NCI-H226 (cell line): ENCODE data around the gene RAB33A.

Source experiments
- DNase-seq: peaks from one replicate; pipeline ENCODE4 v3.0.0-alpha.2; 2015

RAB33A gene

DNA sequence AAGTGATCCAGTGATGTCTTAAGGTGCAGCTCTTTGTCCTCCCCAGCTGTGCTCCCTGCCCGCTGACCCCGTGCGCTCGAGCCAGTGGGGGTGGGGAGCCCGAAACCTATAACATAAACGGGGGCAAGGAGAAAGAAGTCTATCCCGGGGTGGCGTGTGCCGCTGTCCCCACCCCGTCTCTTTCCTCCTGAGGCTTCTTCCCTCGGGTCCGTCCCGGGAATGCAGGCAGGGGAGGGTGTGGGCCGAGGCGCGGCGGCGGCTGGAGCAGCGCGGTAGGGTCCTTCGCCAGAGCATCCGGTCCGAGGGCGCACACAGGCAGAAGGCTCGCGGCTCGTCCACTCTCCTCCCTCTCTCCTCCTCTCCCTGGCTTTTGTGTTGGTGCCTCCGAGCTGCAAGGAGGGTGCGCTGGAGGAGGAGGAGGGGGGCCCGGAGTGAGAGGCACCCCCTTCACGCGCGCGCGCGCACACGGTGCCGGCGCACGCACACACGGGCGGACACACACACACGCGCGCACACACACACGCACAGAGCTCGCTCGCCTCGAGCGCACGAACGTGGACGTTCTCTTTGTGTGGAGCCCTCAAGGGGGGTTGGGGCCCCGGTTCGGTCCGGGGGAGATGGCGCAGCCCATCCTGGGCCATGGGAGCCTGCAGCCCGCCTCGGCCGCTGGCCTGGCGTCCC, at the start of gene RAB33A:
Gene RAB33A, plus strand, starts transcription at position 517 of the 681 bp plus-strand sequence. Its CDS starts 101 bp downstream, at position 618.
- no peak for DNase-seq

DNA sequence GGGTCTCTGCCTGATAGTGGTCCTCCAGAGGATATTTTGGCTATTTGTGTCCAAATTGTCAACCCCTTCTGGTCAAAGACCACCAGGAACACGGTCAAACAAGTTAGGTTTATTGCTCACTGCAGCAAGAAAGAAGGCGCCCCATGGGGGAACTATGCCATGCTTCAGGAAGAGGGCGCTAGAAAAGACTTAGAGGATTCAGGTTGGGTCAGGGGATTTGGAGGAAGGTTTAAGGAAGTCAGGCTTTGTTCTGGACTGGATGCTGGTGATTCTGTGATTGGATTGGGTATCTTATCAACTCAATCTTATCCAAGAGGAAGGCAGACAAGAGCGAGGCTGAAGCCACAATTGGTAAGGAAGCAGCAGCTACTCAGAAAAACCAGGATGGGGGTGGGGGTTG, 47.2 kb upstream of the RAB33A start:
- no peak for DNase-seq

DNA sequence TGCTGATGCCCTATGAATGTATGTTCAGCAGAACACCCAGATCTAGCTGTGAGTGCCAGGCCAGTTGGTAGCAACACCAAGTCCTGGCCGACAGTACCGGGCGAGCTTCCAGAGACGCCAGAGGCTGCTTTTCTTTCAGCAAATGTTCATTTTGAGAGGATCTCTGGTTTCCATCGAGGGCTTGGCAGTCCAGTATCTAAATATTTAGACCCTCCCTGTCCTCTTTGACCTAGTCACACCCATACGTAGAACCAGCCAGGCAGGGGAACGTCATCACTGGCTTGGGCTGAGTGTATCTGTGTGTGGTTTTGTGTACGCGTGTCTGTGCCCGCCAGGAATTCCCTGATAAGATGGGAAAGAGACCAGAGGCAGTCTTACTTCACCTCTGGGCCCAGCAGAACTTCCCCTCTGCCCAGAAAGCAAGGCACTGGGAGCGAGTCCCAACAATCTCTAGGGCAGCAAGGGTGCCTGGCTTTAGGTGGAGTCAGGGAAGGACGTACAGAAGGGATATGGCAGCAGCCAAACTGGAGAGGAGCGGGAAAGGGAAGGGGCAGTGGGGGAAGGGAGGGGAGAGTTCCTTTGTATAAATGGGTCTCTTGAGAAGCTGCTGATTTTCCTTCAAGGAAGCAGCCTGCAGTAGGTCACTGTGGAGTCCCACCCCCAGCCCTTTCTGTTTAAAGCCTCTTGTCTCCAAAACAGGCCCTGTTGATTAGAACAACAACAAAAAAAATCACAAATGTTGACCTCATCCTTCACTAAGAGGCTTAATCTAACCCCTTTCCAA, 46.5 kb upstream of the RAB33A start:
- DNase-seq, result peak; percentile 88

DNA sequence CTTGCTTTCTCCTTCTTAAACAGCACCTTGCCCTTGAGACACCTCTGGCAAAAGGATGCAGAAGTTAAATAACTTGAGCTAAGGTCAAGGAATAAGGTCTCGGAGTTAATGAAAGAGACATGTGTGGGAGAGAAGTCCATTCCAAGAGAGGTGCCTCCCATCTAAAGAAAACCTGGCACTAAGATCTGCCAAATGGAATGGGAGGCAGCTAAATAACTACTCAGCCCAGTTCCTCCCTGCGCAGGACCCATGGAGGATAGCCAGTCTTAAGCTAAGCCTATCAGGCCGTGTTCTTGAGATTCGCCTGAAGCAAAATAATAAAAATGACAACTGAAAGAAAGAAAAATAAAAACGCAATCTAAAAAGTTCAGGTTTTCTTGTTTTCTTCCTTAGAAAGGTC, 40.8 kb upstream of the RAB33A start:
- DNase-seq, result no peak

DNA sequence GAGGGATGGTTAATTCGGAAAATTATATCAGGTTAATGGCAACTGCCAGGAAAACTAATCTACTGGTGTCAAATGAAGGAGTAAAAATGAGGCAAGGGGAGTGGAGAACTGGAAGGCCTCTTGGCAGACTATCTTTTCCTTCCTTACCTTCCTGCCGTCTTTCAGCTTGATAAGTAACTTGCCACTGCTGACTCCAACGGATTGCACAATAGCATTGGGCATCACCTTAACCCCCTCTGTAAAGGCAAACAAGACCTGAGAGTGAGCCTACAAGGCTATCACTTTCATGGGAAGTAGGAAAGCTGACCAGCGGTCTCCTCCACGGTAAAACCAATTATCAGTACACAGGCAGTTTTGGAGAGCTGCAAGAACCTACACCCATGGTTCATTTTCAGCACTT, 35.3 kb upstream of the RAB33A start:
- no peak for DNase-seq

DNA sequence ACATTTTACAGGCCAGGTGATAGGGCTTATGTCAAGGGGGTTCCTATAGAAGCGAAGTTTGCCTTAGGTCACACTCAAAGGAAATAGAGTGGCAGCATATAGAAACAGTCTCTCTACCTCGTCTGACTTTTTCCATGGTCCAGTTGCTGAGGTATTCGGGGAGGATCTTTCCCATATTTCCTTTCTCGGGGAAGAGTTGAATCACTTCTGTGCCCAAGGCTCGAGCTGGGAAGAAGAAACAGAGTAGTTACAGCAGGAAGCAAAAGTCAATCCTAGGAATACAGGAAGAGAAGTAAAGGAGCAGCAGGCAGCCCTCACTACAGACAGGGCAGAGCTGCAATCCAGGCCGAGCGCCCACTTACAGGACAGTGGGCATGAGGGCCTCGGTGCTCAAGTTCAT, 34.8 kb upstream of the RAB33A start:
- DNase-seq, result no peak

DNA sequence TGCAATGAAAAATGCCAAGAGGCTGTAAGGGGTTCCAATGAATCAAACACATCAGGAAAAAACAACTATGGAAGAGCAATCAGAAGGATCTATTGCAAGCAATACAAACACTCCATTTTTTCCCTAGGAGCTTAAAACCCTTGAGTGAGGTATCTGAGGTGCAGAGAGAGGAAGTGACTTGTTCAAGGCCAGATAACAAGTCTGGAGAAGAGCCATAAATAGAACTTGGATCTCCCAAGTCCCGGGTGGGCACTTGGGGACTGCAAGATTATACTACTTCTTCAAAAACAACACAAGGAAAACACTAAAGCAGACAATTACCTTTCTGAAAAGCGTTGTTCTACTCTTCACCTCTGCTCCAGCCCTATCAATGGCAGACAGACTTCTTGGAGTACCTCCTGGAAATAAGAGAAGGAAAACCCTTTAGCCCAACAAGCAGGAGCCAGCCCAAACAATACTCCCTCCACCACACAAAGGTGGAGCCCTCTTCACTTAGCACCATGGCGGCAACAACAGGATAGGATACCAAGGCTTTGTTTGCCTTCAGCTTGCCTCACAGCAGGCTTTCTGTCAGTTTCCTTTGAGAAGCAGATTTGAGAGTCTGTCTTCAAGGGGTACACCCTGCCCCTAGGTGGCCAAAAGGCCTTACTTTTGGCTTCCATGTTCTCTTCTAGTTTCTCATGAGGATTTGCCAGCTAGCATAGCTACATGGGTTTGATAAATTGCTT, 32.1 kb upstream of the RAB33A start:
- no peak for DNase-seq

DNA sequence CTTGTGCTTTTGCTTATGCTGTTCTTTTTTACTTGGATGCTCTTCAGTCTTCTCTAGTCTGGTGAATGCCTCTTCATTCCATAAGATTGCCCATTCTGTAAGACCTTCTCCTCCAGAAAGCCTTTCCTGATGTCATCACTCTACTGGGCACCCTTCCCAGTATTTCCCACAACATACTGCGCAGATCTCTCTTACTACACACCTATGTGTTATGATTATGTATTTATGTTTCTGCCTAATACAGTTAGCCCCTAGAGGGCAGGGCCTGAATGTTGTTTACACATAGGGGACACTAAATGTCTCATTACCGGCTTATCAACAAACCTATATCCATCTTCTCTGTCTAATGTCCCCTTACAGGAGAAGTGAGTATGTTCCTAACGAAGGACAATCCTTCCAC, 27.3 kb upstream of the RAB33A start:
- DNase-seq, result peak; percentile 77

DNA sequence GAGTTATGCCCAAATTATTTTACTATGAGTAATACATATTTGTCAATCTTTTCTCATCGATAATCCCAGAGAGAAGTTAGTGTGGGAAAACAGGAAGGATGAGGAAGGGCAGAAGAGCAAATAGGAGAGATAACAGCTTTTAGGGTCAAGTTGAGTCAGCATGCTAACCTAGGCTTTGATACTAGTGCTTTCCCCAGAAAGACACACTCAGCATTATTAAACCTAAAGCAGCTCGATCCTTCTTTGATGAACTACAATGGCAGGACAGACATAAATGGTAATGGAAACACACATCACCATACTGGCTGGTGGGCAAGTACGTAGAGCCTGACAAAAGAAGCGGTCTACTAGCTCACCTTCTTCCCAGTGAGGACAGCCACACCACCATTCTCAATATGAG, 26.6 kb upstream of the RAB33A start:
- DNase-seq, result no peak

DNA sequence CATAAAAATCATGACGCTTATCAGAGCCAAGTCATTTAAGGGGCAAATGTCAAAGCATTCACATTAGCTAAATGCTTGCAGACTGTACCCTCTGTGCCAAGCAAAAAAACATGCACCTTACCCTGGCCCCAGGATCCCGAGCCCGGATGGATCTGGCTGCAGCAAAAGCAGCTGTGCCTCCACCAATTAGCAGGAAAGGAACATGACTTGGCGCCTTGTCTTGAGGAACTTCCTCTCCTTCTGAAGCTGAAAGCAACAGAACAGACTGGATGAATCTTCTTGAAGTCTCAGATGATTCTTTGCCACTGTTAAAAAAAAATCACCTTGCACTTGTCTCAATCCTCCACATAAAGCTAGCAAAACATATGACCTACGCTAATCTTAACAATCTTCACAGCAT, 24.1 kb upstream of the RAB33A start:
- DNase-seq, result no peak

DNA sequence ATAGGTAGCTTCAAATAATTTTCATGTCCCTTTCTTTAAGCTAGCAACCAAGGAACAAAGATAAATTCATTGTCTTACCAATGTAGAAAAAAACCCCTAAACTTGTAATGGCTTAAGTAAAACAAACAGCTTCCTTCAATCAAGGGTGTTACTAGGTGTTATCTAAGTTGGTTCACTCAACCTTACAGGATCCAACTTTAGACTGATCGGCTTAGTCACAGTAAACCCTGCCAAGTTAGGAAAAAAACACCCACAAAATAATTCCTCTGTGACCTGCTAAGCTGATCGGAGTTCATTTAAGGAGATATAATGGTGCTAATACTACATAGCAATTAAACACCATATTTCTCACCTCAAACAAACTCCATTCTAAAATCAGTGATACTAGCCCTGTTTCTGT, 16.2 kb upstream of the RAB33A start:
- DNase-seq, result no peak

DNA sequence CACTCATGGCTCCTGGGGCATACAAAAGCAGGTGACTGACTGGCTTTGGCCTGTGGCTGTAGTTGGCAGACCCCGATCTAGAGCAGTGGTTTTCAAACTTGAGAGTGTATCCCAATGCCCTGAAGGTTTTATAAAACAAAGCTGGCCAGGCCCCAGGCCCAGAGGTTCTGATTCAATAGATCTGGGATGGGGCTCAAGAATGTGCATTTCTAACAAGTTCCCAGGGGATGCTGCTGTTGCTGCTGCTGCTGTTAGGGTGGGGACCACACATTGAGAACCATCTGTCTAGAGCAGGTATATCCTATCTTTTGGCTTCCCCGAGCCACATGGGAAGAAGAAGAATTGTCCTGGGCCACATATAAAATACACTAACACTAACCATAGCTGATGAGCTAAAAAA, 13.5 kb upstream of the RAB33A start:
- DNase-seq, result no peak

DNA sequence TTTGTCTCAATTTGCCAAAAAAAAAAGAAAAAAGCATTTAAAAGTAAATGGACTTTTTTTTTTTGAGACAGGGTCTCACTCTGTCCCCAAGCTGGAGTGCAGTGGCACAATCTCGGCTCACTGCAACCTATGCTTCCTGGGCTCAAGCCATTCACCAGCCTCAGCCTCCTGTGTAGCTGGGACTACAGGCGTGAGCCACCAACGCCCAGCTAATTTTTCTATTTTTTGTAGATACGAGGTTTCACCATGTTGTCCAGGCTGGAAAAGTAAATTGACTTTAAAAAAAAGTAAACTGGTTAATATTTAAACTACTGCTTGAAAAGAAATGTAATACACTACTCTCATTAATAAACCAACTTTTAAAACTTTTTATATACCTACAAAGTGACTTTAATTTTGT, 12.0 kb upstream of the RAB33A start:
- no peak for DNase-seq

DNA sequence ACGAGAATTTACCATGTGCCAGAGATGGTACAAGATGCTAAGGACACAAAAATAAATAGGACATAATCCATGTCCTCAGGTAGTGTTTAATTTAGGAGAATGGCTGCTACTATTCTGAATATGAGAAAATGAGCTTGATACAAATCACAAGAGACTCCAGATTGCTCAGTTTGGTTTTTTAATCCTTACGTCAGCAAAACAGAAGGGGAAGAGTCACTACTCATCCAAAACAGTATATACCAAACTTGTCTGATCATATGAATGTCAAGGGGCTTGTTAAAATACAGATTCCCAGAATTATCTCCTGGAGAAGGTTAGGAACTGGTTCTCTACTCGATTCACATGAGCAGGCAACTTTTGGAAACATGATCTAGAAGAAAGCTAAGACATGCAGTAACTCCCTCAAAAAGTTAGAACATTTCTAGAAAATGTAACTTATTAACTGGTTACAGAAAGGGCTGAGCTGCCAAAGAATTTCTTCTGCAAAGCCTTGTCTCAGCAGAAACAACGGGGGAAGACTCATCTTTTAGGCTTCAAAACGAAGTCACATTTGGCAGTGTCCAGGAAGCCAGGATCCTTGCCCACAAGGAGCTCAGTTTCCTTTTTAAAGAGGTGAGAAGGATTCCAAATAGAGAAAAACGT, 9.5 kb upstream of the RAB33A start:
- DNase-seq, result no peak

DNA sequence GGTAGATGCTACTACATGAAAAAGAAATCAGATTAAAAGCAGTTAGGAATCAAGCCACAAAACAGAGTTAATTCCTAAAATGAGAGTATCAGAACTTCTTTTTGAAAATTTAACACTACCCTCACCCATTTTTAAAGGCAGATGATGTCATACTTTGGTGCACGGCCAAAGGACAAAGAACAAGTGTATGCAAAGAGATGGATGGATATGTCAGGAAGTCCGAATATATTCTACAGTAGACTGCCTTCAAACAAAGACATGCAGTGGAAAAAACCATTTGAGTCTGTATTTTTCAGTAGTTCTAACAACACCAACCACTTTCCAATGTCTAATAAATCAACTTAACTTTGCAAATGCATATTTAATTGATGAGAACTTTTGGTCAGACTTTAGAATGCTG, 8.4 kb upstream of the RAB33A start:
- no peak for DNase-seq

DNA sequence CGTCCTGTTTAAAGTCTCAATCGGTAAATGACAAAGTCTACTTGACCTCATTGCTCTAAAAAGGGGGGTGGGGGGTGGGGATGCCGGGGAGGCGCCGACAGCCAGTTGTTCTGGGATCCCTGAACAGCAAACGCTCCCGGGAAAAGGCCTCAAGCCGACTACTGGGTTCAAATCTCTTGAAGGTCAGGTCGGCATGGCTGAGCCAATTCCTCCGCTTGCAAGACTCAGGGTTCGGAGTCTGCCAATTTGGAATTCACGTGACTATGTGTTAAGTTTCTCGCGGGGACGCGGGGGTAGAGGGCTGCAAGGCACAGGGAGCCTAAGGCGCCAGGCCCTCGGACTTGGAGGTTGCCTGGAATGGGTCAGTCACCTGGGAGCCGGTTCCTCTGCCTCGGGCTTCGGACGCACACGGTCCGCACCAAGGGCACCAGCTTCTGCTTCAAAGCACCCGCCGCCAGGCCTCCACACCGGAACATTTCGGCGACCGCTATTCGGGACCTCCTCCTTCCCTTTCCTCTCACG, 6.5 kb upstream of the RAB33A start:
- no peak for DNase-seq

DNA sequence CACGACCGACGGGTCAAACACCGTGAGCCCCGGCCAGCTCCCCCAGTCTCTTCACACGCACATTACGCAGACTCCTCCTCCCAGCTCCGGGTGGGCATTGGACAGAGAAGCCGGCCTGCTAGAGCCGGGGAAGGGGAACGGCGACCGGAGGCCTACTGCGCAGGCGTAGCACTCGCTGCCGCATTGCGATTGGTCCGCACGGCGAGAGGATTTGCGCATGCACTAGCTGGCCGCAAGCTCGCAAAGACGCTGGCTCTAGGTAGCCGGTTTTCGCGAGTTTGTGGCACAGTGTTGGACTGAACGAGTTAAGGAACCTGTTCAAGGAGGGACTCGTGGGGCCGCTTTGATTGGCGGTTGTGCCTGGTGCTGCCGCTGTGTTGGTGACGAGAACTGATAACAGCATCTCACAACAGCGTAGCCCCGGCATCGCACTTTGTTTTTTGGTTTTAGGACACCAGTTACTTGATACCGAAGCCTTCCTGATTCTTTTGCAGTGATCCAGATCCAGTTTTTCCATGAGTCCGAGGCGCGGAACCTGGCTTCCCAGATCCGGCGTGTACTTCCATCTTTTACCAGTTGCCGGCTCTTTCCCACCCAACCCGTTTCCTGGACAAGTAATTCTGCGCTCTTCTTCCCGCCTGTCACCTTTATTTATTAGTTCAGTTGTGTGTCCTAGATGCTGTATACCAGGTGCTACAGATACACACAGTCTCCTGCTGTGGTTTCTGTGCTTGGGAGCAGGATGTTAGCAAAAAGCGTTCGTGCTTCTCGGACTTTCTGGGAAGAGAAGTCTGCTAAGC, 5.9 kb upstream of the RAB33A start, which contains the start of gene AIFM1:
Gene AIFM1, minus strand, starts transcription at position 139 of the 800 bp plus-strand sequence. CDS start 185 bp downstream, outside the sequence.
- peak; percentile 83 for DNase-seq

DNA sequence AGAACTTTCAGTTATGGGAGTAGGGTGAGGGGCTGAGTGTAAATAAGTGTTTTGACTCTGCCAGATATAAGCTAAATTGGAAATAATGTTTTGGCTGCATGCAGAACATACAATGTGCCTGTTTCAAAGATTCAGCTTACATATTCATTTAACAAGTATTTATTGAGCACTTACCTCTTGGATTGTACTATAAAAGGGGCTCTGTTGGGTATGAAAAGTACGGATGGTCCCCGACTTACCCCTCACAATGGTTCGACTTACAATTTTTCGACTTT, 5.3 kb upstream of the RAB33A start:
- DNase-seq, result no peak

DNA sequence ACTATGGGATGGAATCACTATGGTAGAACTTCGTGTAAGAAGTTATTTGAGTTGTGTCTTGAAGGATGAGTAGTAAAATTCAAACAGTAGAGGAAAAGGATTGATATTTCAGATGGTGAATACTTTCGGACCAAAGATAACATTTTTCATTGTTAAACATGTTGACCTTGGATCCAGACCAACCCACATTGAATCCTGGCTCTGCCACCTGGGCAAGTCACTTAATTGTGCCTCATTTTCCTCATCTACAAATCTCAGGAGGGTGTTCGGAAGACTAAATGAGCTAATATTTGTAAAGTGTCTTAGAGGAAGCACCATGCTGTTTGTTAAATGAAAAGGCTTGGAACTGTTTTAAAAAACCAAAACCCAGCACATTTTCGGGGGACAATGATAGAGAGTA, 4.7 kb upstream of the RAB33A start:
- no peak for DNase-seq

DNA sequence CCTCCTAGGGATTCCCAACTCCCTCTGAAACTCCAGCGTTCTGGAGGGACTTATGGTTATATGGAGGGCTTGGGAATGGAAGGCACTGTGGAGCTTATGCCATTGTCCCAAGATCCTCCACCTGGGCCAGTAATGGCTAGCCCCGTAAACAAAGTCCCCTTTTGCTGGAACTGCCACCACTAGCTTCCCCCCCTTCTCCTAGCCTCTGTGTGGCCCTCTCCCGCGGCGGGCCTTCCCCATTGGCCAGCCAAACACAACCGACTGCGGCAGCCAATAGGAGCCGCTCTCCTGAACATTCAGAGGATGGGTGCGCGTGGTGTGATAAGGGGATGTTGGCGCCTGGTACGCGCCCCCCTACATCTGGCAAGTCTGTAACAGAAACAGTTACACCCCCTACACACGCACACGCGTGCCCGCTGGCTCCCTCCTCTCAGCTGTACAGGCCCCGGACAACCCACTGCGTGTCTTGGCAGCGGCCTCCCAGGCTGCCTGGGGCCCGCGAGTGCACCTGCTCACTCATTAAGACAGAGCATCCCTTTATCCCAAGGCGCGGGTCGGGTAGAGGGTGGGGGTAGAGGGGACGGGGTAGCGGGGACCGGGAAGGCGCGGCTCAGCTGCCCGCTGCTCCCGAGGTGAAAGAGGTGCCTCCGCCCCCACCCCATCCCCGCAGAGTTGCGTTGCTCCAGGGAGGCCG, 863 bp upstream of the RAB33A start:
- peak; percentile 65 for DNase-seq

DNA sequence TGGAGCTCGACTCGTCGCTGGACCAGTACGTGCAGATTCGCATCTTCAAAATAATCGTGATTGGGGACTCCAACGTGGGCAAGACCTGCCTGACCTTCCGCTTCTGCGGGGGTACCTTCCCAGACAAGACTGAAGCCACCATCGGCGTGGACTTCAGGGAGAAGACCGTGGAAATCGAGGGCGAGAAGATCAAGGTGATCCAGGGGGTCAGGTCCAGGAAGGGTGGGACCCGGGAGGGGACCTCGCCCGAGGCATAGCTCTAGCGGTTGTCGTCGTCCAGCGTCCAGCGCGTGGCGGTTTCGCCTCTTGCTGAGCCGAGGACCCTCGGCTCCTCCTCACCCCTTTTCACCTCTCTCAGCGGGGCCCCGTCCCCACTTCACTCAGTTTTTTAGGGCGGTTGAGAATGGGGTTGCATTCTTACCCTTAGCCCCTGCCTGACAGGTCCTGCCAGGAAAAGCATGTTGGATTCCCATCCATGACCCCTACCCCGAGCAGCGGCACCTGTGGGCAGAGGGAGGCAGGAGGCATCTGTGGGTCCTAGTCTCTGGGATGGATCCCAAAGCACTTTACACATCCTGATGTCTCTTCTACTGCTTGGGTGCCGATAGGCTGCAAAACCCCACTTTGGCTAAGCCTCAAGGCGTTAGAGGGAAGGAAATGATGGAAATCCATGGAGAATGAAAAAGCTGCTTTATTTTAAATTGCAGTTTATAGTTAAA, 524 bp downstream of the RAB33A start:
- DNase-seq, result no peak
